CD4-positive, alpha-beta T cell treated with Interleukin-12 subunit alpha and Interleukin-12 subunit beta, for 1 hour (primary cell): ENCODE data around the gene PARD3.
"Not testable (repeated sequence)": the region's sequence is repeated elsewhere in the genome, so short reads cannot be mapped to it uniquely, and the experiment has no call there.

ENCODE experiments used
- DNase-seq: peaks from one replicate; pipeline ENCODE4 v3.0.0-alpha.2; 2020

Gene PARD3

DNA sequence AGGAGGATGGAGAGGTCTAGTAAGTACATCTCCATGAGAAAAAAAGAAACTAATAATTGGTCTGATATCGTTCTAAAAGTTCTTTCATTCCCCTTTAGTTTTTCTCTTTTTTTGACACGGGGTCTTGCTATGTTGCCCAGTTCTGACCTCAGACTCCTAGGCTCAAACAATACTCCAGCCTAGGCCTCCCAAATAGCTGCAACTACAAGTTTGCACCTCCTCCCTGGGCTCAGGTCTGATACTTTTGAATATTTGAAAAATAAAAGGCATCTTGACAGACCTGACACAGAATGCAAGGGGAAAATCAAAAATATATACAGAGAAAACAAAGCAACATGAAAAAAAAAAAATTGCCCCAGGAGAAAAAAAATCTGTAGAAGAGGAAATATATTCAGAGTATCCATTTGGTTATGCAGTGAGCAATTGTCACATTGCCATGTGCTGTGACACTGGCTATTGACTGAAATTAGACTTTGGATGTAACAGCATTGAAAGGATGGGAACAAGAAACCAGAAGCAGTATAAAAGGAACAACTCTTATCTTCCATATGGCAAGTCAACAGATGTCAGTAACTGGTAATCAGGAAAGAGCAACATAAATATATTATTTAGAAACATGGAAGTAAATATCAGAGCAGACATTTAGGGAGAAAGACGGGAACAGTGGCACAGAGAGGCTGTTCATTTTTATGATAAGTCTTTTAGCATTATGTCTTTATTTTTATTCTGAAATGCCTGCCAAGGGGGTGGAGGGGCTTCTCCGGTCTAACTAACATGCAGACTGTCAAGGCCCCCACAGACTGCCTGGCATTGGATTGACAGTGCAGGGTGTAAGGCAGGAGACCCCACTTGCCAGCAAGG, 408.4 kb downstream of the PARD3 start:
- no peak for DNase-seq

DNA sequence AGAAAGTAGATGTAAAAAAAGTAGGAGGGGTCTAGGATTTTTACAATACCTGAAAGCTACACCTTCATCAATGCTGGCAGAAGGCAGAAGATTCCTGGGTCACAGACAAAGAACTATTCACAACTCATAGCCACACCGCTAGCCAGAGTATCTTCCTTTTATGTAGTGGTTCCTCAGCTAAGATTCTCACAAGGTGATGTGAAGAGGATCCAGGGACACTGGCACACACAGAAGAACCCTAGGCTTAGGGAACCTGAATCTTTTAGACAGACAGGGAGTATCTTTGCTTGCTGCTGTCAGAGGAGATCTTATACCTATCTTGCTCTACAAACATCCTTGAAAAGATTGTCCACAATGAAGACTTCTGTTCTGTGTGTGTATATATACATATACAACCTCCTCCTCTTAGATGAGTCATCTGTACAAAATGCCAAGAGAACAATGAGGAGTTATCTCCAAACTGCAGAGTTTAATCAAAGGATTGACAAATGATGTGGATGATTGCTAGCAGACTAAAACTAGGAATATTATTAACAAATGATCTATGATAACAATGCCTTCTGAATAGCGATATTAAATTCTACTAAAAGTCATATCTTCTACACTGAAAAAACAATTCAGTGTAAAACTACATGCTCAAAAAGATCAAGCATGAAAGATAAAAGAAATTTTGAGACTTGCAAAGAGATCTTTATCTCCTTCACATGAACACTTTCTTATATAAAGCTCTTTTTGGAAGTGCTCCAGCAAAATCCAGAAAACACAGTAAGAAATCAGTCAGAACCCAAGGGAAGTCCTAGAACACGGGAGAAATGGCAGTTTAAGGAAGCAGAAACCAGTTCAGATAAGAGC, 409.3 kb downstream of the PARD3 start:
- DNase-seq: no peak

DNA sequence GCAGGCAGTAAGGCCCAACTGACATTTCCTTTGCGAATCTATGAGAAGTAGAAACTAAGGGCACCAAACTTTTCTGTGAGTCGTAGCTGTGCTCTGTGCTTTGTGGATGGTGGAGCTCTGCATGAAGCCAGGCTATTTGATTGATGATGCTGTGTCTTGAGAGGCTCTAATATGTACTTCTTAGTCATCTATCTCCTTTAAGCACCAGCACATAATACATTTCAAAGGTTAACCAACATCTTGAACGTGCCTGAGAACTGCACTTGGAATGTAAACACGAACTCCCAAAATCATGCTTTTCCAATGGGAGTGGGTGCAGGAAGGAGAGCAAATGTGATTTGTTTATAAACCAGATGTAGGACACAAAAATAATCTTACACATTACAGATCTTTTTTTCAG, 411.6 kb downstream of the PARD3 start:
- no peak for DNase-seq

DNA sequence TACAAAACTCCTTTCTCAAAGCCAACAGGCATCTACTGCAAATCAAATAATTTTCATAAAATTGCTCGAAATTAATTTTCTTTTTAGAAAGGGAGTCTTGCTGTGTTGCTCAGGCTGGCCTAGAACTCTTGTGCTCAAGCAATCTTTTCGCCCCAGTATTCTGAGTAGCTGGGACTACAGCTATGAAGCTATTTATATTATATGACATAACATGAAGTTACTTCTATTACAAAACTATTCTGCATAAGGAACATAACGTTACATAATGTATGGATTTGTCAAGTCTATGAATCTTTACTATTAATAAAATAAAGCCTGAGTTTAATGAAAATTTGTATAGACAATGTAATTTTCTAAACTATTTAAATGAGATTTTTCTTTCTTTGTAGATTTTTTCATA, 415.0 kb downstream of the PARD3 start:
- no peak for DNase-seq

DNA sequence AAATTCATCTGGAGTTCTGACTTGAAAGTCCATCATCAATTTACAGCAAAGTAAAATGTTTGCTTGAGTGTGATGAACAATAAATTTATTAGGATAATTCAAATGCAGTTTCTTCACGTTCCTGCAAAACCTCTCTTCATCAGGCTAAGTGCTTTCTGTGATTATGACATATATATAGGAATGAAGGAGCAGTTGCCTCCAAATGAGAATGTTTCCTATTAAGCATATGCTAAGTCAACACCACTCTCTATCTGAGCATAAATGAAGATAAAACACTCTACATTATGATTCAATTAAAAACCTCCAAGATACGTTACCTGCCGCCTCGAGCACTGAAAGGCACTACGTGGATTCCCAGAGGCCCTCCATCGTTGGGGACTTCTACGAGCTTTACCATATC, 416.1 kb downstream of the PARD3 start:
- DNase-seq: no peak

DNA sequence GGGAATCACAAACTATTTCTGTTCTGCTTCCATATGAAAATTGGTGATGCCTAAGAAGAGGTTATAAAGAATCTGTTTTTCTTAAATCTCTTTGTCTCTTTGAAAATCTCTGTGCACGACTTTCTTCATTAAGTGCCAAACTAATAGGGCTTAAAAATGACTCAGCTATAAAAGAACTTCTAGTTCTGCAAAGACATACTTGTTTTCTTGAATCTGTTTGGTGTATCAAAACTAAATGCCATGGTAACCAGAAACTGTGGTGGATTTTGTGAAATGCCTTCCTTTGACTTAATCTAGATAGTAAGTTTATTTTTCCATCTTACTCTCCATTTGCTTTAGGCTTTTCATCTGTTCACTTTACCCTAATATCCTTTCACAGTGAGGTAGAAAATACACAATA, 417.8 kb downstream of the PARD3 start:
- no peak for DNase-seq

DNA sequence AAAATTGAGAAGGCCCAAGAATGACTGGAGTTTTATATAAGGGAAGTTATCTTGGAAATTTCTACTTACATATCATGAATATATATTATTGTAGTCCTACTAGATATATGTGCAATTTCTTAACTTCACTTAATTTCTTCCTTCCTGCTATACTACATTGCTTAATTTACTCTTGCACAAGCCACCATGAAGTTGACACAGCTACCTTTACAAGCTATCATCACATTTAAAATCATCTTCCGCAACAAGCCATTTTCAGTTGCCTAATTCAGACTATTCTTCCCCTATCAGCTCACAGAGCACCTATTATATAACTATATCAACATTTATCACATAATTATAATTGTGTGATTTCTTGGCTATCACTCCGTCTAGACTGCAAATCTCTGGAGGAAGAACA, 418.4 kb downstream of the PARD3 start:
- no peak for DNase-seq

DNA sequence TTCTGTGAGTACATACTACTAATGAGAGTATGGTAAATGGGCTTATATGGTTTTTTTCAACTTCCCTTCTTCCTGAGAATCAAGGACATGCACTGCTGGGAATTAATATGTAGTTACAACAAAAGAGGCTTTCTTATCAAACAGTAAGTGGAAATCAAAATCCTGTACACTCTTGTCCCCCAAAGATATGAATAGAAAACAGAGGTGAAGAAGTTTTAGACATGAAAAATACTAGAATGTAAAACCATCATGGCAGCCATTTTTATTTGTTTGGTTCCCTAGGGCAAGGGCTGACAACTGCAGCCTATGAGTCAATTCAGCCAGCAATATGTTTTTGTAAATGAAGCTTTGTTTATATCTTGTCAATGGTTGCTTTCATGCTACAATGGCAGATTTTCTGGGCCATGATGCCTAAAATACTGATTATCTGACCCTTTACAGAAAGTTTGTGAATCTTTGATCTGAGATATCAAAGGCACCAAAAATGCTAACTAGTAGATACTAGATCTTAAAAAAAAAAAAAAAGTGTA, 422.4 kb downstream of the PARD3 start:
- no peak for DNase-seq

DNA sequence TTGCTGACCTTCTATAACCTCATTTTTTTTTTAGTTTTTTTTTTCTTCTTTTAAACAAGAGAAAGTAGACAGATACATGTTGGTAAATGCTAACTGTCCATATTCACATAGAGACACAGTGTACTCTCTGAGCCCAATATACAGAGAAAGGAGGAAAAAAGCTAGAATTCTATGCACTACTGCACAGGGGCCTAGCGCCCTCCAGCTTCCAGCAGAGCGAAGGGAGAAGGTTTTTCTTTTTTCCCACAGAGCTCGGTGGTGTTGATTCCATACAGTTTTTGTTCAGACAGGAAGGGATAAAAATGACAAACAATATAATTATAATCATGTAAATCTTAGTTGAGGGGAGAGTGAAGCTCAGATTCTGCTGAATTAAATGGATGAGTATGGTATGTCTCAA, 423.9 kb downstream of the PARD3 start:
- not testable (repeated sequence) for DNase-seq

DNA sequence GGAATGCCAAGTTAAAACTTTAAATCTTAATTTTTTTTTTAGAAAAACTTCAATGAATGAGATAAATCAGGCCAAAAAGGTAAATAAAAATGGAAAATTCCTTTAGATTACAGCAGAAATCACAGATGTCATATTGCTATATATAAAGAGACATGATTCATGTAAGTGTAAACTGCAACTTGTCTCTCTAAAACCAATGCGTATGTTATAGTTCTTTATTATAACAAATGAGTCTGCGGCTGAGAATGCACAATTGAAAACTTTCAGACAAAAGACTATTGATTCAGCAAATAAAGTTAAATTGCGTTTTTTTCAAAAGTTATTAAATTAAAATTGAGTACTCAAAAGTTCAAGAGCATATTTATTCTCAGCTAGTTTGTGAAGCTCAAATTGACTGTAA, 425.3 kb downstream of the PARD3 start:
- no peak for DNase-seq

DNA sequence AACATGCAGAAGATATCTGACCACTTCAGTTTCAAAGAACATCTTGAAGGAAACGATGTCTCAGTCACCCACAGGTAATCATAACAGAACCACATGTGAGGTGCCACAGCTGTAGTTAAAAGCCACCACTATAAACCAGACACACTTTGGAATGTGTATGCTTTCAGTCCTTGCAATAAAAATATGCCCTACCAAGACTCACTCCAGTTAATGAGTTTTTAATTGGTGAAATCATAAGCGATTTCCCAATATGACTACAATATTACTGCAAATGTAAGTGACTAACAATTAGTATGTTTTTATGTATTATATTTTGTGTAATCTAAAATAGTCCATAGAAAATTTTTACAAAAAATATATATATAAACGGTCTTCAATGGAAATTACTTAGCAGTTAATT, 428.2 kb downstream of the PARD3 start:
- DNase-seq: no peak

DNA sequence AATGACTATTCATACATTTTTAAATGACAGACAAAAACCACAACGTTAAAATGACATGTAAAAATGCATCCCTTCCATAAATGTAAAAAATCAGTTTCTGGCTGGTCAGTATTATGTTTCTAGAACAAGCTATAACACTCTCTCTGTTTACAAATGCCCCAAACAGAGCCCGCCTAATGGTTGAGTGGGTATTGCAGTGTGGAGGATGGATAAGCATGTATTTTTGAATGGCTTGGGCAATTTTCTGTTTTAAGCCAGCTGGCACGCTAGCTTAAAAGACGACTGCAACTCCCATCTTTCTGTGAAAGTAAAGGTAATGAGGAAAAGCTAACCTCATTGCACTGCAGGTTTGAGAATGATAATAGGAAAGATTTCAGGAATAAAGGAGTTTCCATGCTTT, 430.7 kb downstream of the PARD3 start:
- no peak for DNase-seq

DNA sequence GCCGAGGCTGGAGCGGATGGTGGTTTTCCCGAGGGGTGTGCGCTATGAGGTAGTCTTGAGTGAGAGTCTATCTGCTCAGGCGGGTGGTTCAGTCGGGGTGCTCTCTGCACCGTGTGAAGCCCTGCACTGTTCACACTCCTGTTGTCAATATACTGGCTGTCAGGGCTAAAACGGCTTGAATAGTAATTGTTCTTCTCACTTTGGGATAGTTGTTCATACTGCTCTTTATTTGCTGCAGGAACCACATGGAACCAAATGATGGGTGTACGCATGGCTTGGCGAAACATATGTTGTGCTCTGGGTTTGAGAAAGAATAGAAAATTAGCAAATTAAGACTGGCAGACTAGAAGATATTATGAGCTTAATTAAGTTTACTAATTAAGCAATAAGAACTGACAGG, 432.5 kb downstream of the PARD3 start:
- no peak for DNase-seq

DNA sequence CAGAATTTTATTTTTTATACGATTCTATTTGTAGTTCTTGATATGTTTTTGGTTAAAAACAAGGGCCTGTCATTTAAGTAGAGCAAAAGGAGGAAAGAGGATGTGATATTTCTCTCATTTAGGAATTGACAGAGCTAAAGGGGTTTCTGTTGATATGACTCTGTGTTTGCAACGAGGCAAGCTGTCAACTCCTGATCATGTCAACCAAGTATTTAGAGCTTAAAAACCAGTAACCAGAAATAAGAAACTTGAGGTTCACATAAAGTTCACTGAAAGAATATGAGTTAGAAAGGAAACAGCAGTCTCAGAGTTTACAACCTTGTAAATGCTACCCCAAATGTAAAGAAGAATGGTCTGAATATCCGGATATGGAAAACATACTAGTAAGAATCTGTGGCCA, 434.2 kb downstream of the PARD3 start:
- DNase-seq: no peak

DNA sequence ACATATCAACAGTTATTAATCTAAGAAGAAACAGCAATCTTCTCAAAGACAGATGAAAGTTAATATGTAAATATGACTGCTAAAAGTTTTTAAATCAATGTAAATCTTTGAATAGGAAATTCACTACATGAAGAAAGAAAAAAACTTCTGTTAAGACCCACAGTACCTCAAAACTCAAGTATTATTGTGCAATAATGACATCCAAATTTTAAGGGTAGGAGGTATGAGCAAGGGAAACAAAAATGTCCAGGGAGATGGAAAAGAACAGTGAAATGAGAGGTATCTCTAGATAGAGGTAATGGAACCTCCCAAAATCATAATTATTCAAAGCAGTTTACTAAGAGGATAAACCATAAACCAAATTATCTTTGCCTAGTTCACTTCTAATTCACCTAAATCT, 436.8 kb downstream of the PARD3 start:
- DNase-seq: no peak

DNA sequence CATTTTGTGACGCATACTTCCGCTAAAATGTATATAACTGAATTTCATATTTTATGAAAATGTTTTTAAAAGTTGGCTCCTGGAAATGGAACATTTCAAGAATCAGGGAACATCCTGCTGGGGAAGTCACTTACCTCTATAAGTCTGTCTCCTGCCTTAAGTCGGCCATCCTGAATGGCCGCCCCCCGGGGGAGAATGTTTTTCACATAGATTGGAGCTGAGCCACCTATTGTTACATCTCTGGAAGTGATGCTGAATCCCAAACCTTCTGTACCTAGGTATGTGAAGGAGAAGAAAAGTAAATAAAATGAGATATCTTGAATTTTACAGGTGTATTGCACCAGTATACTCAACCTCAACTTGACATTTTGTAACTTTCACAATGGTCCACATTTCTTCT, 437.3 kb downstream of the PARD3 start:
- no peak for DNase-seq

DNA sequence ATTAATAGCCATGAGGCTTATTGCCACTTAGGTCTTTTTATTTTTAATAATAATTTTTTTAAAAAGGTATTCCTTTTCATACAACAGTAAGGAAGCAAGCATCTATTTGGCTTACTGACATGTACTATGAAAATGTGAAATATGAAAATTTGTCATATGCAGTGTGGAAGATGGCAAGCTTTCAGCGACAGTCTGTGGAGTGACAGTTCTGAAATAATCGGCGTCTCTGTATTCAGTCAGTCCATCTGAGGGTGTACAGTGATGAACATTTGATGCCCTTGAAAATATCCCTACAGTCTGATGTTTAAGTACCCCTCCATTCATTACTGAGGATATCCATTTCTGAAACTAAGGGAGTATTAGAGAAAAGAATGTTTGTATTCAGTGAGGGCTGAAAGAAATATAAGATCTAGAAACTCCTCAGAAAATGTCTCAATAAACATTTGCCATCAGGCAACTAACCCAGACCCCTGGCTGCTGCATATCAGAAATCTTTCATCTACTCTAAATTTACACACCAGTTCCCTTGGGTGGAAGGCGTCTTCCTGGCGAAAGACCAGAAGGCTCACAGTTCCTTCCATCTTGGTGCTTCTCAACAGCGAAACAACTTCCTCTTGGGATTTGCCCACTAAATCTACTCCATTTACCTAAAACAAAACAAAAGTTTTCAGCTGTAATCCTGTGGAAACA, 440.6 kb downstream of the PARD3 start:
- no peak for DNase-seq

DNA sequence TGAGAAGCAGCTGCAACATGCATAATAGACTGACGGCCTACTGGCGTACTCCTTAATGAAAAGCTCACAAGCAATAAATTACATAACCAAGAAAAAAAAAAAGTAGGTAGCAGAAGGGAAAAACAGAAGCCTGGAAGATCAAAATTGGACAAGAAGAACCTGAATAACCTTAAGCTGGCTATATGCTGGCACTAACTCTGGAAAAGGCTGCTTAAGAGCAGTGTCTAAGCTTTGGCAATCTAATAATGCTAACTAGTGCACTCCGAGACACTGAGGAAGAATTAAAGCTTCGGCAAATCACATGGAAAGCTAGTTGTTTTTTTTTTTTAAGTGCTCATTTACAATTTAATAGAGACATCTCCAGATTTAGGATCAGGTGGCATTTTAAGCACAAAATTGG, 441.9 kb downstream of the PARD3 start:
- DNase-seq: no peak

DNA sequence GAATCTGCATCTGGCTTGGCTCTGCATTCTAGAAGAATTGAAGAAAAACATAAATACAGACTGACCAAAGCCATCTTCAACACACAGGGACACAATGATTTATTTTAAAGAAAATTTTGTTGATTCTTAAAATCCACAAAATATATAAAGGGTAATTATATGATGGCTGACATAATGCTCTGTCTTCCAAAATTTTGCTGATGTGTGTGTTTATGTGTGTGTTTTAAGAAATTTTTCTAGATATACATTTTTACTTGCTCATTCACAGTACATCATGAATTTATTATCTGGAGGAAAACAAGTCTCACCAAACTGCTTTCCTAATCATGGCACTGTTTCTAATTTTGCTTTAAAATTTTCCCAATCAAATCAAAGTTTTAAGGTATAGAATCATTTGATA, 442.6 kb downstream of the PARD3 start:
- no peak for DNase-seq

DNA sequence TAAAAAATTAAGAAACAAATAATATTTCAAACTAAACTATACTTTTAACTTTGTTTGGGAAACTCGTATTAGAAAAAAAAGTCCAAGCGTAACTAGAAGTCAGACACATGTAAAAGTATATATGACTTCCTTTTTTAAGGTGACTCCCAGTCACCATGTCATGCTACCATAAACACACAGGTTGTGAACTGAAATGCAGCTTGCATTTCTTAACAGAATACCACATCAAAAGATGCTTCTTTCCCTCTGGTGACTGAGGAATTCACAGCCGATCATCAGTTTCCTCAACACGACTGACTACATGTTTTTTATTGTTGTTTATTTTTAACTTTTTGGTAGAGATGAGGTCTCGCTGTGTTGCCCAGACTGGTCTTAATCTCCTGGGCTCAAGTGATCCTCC, 445.0 kb downstream of the PARD3 start:
- DNase-seq: no peak

DNA sequence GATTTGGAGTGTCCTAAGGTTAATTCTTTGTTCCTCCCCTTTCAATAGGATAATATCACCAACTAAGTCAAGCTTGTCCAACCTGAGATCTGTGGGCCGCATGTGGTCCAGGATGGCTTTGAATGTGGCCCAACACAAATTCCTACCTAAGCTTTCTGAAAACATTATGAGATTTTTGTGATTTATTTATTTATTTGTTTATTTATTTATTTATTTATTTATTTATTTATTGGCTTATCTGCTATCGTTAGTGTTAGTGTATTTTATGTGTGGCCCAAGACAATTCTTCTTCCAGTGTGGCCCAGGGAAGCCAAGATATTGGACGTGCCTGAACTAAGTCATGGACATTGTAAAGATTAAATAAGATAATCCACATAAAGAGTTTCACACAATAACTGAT, 446.0 kb downstream of the PARD3 start:
- no peak for DNase-seq

DNA sequence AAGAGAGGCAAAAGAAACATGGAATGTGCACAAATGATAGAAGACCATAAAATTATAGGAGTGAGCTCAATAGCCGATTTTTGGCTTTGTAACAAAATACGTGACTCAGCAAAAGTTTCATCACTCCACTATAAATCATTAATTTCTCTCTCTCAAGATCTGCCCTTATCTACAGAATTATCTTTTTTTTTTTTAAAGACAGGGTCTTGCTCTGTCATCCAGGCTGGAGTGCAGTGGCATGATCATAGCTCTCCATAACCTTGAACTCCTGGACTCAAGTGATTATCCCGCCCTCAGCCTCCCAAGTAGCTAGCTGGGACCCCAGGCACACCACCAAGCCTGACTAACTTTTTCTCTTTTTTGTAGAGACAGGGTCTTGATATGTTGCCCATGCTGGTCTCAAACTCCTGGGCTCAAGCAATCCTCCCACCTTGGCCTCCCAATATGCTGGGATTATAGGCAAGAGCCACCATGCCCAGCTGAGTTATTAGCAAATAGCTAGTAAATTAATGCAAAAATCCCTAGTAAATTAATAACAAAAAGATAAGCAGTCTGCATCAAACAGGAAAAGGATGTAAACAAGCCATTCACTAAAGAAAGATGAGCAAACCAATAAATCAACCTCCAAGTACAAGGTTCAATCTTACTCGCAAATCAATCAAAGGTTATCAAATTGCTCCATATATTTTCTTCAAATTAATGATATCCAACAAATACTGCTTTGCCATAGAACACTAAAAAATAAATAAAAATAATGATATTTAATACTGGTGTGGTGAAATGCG, 450.7 kb downstream of the PARD3 start:
- no peak for DNase-seq

DNA sequence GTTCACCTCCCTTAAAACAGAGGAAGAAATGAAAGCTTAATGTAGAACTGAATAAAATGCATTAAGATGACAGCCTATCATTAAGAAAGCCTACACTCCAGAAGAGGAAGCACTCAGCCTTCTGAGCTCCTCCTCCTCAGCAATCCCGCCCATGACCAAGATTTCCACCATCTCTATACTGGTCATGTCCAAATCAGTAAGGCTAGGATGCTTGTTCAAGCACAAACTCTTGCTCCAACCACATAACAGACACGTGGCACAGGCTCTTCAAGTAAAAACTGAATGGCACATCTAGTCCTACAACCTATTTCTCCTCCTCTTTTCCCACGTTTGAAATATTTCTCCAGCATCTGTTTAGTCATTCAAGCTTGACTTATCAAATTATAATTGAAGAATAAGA, 454.1 kb downstream of the PARD3 start:
- no peak for DNase-seq
